Stimulated activated CD8-positive, alpha-beta memory T cell treated with anti-CD3 and anti-CD28 coated beads, Interleukin-12 subunit alpha, Interleukin-12 subunit beta, amount 100 ng/mL, for 24 hours (primary cell): ENCODE data around the gene SHISA2.
"Not testable (repeated sequence)": the region's sequence is repeated elsewhere in the genome, so short reads cannot be mapped to it uniquely, and the experiment has no call there.

Source experiments
- DNase-seq: peaks from one replicate; pipeline ENCODE4 v3.0.0-alpha.2; 2020; ENCODE audit errors: extremely low read depth

SHISA2 gene

DNA sequence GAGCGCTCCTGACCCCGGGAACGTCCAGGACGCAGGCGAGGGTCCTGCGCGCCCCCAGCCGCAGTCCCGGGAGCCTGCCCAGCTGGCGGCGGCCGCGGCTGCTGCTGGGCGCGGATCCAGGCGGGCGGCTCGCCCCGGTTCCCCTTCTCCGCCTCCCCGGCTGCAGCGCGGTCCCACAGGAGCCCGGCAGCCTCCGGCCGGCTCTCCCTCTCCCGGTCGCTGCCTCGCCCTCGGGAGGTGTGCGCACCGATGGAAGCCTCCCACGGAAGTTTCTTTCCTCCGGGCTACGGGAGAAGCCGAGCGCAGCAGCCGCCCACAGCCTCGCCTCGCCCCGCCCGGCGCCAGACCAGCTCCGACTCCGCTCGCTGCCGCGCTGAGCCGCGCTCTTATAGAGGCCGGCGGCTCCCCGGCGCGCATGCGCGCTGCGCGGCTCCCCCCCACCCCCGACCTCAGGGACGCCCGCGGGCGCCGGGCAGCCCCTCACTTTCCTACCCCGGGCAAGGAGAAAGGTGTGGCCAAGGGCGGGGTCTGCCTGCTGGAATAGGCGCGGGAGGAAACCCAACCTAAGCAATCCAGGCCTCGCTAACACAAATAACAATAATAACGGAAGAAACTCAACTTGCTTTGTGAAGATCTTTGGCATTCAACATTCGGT is at the start of gene SHISA2:
SHISA2 (minus strand) TSS at position 360 of the 655 bp plus-strand sequence. CDS start 1,041 bp downstream, outside the sequence.
- no peak for DNase-seq

DNA sequence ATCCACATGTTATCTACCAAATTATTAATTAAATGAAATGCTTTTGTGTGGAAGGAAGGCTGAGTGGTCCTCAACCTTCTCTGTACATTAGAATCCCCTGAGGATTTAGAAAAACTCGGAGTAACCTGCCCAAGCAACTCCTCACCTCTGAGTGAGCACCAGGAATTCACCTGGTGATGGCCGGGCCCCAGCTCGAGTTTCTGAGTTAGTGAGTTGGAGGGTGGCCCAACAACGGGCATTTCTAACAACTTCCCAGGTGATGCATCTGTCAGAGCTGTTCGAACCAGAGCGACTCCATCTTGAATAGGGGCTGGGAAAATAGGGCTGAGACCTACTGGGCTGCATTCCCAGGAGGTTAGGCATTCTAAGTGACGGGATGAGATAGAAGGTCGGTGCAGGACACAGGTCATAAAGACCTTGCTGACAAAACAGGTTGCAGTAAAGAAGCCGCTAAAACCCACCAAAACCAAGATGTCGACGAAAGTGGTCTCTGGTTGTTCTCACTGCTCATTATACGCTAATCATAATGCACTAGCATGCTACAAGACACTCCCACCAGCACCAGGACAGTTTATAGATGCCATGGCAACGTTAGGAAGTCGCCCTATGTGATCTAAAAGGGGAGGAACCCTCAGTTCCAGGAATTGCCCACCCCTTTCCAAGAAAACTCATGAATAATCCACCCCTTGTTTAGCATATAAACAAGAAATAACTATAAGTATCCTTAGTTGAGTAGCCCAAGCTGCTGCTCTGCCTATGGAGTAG is 44.2 kb upstream of the SHISA2 start:
- no peak for DNase-seq

DNA sequence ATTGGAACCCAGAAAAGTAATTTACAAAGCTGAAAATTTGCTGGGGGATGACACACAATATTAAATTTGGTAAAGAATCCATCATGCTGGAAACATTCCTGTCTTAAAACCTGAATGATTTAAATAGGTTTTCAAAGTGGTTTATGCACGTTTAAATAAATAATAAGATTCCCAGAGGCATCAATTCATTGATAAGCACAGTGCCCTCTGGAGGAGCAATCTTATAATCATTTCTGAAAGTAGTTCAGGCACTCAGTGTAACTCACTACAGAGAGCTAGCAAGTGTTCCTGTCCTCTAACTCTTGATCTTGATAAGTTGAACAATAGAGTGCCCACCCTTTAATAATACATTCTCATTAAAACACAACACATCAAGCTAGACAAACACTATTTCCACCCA is 43.5 kb upstream of the SHISA2 start:
- no peak for DNase-seq

DNA sequence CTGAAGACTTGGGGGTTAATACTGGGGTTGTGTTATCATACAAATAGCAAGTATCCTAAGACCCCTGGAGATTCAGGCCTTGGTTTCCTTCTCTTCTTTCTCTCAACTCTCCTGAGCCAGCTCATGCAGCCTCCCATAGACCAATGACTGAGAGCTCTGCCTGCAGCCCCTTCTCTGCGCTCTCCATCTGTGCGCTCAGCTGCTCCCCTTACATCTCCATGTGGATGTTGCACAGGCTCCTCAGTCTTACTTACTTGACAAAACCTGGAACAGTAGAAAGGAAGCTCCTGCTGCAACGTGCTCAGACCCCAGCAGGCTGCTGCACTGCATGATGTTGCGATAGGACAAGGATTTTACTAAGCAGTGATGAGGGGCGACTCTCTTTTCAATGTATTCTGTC is 25.0 kb upstream of the SHISA2 start:
- DNase-seq, result not testable (repeated sequence)

DNA sequence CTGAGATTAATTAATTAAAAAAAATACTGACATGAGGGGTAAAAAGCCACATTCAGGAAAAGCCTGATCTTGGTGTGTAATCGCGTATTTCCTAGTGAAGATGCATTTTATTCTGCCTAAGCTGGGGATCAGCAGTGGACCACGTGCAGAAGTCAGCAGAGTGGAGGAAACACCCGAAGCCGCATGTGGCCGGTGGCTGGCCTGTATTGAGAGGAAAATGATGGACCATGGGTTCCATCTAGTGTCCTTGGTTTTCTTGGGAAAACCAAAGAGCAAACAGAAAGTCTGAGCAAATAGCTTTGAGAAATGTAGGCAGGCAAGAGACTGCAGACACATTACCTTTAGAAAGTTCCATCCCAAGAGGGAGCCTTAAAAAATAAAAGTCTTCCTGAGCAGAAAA is 23.7 kb upstream of the SHISA2 start:
- no peak for DNase-seq

DNA sequence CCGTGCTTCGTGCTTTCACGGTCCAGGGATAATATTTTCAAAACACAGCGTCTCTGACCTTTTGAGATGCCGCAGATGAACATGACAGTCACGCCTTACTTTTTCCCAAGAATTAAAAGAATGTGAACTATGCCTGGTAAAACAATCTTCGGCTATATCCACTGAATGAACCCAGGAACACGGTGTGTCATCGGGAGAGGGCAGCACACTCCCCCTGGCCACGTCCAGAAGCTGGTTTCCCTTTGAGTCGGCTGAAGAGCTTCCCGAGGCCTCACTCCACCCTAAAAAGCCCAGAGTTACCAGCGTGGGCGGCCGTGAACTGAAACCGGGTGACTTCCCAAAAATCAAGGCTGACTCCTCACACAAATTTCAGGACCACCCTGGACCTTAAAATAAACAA is 22.9 kb upstream of the SHISA2 start:
- no peak for DNase-seq

DNA sequence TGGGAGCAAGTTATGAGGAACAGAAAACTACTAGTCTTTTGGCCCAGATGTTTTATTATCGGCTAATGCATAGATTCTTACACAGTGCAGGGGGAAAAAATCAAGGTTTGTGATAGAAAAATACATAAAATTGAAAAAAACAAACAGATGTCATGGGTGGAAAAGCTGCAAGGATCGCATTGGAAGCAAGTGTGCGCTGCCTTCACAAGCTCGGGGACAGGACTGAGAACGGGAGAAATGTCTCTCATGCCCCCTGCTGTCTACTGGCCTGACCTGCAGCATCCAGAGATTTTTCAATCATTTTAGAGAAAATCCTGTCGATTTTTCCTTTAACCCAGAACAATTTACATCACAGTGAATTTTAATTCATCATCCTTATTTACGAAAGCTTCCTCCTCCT is 20.5 kb upstream of the SHISA2 start:
- not testable (repeated sequence) for DNase-seq

DNA sequence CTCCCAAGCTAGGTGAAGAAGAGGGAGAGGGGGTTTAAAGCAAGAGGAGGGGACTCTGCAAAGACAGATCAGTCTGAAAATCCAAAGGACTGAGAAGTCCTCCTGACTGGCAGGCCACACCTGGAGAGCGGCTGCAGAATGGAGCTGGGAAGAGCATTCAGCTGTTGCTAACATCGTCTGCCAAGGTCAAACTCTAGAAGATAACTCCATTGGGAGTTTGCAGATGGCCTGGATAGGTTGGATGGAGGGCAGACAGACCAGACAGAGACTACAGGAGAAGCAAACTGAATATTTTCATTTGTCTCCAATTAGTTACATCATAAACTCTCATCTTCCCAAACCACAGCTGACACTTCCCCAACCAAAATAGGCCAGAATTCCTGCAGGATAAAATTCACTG is 19.9 kb upstream of the SHISA2 start:
- no peak for DNase-seq

DNA sequence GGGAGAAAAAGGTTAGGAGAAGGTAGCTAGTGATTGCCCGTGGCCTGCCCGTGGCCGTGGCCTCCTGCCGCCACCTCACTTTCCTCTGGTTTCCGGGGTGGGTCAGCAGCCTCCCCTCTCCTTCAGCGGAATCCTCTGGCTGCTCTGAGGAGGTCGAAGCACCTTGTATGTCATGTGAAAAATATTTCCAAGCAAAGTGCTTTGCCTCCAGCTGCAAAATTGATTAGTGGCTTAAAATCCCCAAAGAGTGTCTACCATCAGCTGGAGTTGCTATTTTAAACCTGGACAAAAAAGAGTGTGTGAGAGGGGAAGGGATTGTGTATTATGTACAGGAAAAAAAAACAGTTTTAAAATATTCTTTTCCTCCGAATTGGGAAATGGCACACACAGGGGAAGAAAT is 17.8 kb upstream of the SHISA2 start:
- DNase-seq, result not testable (repeated sequence)

DNA sequence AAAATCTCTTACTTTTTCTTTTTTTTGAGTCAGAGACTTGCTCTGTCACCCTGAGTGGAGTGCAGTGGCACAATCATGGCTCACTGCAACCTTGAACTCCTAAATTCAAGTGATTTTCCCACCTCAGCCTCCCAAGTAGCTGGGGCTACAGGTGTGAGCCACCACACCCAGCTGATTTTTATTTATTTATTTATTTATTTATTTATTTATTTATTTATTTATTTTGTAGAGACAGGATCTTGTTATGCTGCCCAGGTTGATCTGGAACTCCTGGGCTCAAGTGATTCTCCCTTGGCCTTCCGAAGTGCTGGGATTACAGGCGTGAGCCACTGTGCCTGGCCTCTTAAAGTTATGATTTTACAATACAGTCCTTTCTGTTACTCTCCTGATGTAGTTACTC is 16.6 kb upstream of the SHISA2 start:
- DNase-seq, result not testable (repeated sequence)

DNA sequence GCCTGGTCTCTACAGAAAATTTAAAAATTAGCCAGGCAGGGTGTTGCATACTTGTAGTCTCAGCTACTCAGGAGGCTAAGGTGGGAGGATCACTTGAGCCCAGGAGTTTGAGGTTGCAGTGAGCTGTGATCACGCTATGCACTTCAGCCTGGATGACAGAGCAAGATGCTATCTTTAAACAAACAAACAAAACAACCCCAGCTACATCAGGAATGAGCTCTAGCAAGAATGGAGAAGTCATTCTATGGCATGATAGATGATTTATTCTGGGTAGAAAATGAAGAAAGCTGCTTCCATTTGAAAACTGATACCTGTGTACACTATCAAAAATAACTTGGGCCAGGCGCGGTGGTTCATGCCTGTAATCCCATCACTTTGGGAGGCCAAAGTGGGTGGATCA is 15.8 kb upstream of the SHISA2 start:
- DNase-seq, result no peak

DNA sequence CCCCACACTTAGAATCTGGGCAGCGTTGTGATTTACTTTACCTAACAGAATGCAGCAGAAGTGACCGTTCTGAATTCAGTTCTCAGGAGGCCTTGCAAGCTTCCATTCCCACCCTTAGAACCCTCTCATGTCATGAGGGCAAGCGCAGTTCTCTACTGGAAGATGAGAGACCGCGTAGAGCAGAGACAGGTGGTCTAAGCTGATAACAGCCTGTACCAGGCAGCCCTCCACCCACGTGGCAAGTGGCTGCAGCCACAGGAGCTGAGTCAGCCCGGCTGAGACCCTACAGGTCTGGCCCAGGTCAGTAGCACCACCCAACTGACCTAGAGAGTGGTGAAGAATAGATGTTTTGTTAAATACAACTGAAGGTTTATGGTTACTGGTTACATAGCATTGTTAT is 14.7 kb upstream of the SHISA2 start:
- DNase-seq, result not testable (repeated sequence)

DNA sequence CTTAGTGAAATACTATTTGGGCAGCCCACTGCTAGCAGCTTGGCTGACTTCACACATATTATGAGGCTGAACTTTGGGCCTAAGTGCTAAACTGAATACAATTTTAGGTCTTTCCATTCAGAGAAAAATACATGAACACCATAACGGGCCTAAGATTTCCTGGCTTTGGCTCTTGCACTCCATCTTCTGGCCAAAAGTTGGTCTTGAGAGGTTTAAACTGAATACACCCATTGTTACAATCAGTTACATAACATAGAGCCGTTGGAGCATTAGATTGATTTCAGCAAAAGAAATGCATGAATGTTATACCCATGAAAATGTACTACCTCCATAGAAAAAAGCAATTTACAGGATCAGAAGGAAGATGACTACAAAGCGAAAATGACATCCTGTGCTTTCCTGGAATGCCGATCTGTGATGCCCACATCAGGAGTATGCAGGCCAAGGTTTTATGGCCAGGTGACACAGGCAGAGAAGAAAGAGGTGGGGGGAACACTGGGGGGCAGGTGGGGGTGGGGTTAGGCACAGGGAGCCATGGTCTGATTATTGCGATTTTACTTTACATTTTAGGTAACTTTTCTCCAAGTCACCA is 11.1 kb upstream of the SHISA2 start:
- no peak for DNase-seq

DNA sequence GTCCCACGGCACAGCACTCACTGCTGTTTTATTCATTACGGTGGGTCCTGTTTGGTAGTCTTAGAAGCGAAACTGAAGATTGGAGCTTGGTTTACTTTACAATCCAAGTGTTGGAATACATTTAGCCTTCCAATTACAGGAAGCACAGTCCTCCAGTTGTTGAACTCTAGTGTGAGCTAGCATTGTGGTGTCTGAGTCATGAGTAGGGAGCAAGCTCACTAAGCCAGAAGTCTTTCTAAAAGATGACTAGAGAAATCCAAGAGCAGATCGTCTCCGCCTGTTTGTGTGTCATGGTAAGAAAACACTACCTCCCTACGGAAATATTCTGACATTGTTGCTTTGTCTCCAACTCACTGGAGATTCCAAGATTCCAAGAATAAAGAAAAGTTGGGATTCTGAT is 10.1 kb upstream of the SHISA2 start:
- no peak for DNase-seq

DNA sequence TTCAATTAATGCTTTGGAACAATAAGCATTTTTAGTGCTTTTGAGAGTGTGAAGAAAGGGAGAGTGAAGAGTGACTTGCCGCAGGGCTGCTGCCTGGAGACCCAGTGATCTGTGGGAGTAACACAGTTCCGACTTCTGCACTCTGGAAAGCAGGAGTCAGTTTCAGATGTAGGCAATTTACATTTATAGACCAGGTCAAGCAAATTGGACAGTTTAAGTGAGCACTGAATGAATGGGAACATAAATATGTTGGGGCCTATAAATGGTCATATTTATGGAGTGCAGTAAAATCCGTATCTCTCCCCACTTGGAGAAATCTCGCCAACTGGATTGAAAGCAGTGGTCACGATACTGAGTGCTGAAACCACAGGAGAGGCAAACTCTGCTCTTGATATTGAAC is 9.4 kb upstream of the SHISA2 start:
- no peak for DNase-seq

DNA sequence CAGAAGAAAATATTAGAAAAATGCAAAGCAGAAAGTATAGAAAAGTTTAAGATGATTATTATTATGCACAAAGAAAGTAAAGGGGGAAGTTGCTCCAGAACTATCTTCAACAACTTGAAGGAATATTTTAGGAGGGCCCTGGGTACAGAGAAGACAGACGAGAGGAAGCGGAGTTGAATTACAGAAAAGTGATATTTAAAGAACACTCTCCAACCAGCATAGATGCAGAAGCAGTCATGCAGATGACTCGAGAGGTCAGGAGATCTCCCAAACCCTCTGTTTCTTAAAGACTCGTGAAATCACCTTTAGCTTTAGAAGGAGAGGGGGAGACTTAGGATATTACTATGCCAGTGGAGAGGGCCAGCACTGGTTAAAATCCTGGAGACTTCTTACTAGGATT is 8.5 kb upstream of the SHISA2 start:
- no peak for DNase-seq

DNA sequence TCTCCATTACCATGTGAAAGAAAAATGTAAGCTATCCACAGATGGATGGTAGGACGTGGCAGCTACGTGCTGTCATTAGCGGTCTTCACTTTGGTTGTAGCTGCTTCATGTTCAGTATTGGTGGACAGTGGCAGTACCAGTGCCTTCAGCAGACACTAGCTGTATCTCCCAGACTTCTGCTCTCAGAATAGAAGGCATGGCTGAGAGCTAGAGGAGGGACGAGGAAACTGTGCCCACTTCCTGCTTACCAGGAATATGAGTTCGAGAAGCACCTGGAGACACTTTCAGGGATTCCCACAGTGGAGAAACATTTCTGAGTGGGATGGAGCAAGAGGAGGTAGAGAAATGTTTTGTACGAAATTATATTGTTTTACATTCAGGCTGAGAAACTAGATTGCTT is 6.9 kb upstream of the SHISA2 start:
- no peak for DNase-seq

DNA sequence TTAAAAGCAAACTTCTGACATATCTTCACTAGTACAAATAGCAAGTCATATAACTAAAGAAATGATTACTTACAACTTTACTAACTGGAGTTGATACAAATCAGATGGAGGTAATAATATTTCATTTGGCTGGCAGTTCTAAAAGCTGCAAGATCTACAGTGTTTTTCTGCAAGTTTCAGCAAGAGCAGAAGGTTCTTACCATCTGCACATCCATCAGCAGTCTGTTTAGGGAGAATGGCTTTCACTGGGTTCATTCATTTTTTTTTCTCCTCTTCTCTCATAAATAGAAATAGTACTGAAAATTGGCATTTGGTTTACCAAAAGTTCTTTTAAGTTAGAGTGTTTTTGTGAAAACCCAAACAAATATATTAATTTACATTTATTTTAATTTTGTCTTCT is 3.1 kb upstream of the SHISA2 start:
- no peak for DNase-seq

DNA sequence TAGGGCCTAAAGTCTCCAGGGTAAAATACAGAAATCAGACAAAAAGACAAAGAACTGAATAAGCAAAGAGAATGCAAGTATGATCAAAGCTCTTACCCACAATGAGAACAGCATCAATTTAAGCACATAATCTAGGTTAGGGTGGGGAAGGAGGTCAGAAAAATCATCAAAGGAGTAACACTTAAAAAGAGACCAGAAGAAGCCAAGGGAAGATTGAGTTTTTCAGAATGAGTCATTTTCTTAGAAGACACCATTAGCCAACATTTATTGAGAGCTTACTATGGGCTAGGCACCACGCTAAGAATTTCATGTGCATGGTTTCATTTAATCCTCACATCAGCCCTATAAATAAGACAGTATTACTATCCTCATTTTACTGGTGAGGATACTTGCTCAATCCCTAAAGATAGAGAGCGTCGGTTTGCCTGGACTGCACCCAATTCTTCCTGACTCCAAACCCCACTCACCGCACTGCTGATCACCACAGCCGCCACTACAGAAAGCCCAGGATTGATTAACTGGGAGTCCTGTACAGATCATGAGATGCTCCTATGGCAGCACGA is 1.7 kb upstream of the SHISA2 start:
- DNase-seq, result no peak

DNA sequence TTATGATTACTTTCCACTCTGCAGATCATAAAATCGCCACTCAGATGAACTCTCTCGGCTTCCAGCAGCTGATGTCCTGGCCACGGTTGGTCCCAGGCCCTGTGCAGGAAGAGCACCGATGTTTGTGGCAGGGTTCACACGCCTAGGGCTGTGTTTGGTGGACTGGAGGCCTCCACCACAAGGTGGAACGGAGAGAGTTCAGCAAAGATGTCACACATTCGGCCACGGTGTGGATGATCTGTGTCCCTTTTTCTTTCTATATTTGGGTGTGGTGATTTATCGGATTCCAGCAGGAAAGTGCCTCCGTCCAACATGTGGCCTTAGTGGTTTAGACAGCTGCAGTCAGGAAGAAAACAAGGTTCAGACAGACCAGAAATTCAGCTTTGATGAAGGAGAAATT is 521 bp upstream of the SHISA2 start:
- DNase-seq, result no peak

DNA sequence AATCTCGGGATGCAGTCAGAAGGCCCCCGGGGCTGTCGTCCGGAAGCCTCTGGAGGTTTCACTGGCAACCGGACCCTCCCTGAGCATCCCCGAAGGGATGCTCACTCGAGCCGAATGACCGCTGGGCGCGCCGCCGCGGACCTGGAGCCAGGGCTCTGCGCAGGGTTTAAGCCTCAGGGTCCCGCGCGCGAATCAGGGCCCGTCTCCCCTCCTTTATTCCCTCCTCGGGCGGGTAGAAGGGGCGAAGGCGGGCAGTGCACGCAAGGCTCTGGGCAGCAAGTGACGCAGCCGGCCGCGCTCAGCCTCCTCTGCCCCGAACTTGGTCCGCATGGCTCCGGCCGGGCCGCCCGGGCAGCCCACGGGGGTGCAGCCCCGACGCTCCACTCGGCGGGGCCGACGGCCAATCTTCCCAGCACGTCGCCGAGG is 572 bp downstream of the SHISA2 start:
- no peak for DNase-seq

DNA sequence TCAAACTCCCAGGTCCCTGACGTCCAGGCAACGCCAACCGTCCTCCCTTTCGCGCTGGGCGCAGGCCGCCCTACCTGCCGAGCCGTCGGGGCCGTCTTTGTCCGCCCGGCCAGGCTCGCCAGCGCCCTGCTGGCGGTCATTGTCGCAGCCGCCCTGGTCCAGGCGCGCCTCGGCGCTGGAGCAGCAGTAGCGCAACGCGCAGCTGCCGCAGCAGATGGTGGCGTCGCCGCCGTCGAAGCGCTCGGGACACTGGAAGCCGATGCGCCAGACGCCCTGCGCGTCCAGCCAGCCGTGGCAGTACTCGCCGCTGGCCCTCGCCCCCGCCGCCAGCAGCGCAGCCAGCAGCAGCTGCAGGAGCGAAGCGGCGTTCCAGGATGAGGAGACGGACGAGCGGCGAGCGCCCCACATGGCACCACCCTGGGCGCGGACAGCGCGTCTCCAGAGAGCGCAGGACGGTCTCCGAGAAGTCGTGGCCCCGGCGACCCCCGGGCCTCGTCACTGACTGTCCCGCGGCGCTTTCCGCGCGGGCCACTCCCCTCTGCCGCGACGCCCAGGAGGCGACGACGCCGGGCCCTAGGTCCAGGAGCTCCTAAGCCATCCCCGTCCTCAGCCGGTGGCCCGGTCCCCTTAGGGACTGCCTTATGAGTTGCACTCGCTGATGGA is 1.1 kb downstream of the SHISA2 start:
- no peak for DNase-seq
